Measurements from ENCODE around the gene SH3RF3. TPM values are rescaled to one million over a fixed set of nuclear protein-coding genes. Genes with fewer than 3 reads are reported as not detected.

Gene SH3RF3
- total and polyA plus RNA-seq, 2 of the 13 experiments (the other 11 are each of a cell fraction or from before 2014, with no cell fraction given), result 0.04 TPM; not detected in 1

GRCh38 chr2:109238580-109238979, 109.6 kb downstream of the SH3RF3 start:
- 22% methylated on average over 4 of the region's 4 CpGs for WGBS (ENCODE audit: low lambda C conversion rate)
- H3K9ac ChIP-seq (ENCODE audit: insufficient read depth, low read depth, low read length), result no peak overlapping the region
- no peak for ATAC-seq
- no peak overlapping the region for H2AFZ ChIP-seq (ENCODE audit: low read length)
- ChIA-PET POLR2A (no interaction called here), CTCF (ENCODE audit: low intra/inter-chr PET ratio, low total read pairs) (no interaction called here)
- intact Hi-C loops (cut with micrococcal nuclease; ENCODE audit: unreplicated experiment), result no loop called here
- no peaks in the 10 kb centered on the region for H4K20me1 ChIP-seq (ENCODE audit: insufficient read depth, low read length)
- BruUV-seq (replicated peaks), result no TSS peak
- H3K79me2 ChIP-seq (ENCODE audit: insufficient read depth, low read length), result no peaks in the 10 kb centered on the region
- H3K27ac ChIP-seq (ENCODE audit: extremely low read length, insufficient read depth, low read length), result no peak overlapping the region
- DNase-seq (ENCODE audit: low spot score), result no peak
- peaks cover 0 to 12% of the 10 kb centered on the region in 2 experiments; a peak in 1 of 5 replicates for H3K27me3 ChIP-seq (ENCODE audit: control insufficient read depth in 1 of 2, insufficient read depth in 2 of 2, low read length in 2 of 2)
- H3K9me3 ChIP-seq (ENCODE audit: low read length), result no peaks in the 10 kb centered on the region
- no peaks in the 10 kb centered on the region for H3K4me1 ChIP-seq (ENCODE audit: insufficient read depth, low read length)
- no peak for FAIRE-seq
- H3K36me3 ChIP-seq (replicated peaks in 1 of 2; ENCODE audit: control insufficient read depth in 1 of 2, insufficient read depth in 2 of 2, low read length in 2 of 2), result no peaks in the 10 kb centered on the region
- no peak overlapping the region for H3K4me3 ChIP-seq (replicated peaks in 1 of 3; ENCODE audit: insufficient read depth in 1 of 3, low read depth in 2 of 3, low read length in 3 of 3)
- in situ Hi-C loops (cut with HindIII; ENCODE audit: extremely low pct_ligation_motif_present, low pct_unique_long_range_greater_than_20kb), result no loop called here
- no peak overlapping the region for H3K4me2 ChIP-seq (ENCODE audit: low read depth, low read length)
- TF ChIP-seq SMC3 (IDR thresholded peaks at IDR 0.05; ENCODE audit: low read length), result no peak
- no peak for TF ChIP-seq ZMYM2 (CRISPR knock-in tag; IDR thresholded peaks at IDR 0.05)
- TF ChIP-seq ISL2 (CRISPR knock-in tag; IDR thresholded peaks at IDR 0.05), result no peak
- no peak for TF ChIP-seq ZNF441 (CRISPR knock-in tag; IDR thresholded peaks at IDR 0.05; ENCODE audit: borderline replicate concordance)
- no peak for TF ChIP-seq SOX5 (CRISPR knock-in tag; IDR thresholded peaks at IDR 0.05; ENCODE audit: borderline replicate concordance)
- TF ChIP-seq CAMTA2 (CRISPR knock-in tag; IDR thresholded peaks at IDR 0.05; ENCODE audit: borderline replicate concordance), result no peak
- no peak for TF ChIP-seq ZFP36L2 (CRISPR knock-in tag; IDR thresholded peaks at IDR 0.05)
- TF ChIP-seq FOXP4 (CRISPR knock-in tag; IDR thresholded peaks at IDR 0.05), result no peak
- TF ChIP-seq ZSCAN20 (CRISPR knock-in tag; IDR thresholded peaks at IDR 0.05; ENCODE audit: borderline replicate concordance), result no peak
- TF ChIP-seq ZBTB26 (CRISPR knock-in tag; IDR thresholded peaks at IDR 0.05; ENCODE audit: borderline replicate concordance), result no peak
- TF ChIP-seq ETV5 (CRISPR knock-in tag; IDR thresholded peaks at IDR 0.05; ENCODE audit: borderline replicate concordance), result no peak
- no peak for TF ChIP-seq ZNF883 (CRISPR knock-in tag; IDR thresholded peaks at IDR 0.05; ENCODE audit: not compliant biosample characterization)
- TF ChIP-seq GABPB1 (CRISPR knock-in tag; IDR thresholded peaks at IDR 0.05), result no peak
- no peak for TF ChIP-seq ZNF18 (CRISPR knock-in tag; IDR thresholded peaks at IDR 0.05; ENCODE audit: insufficient replicate concordance)
- TF ChIP-seq CC2D1A (CRISPR knock-in tag; IDR thresholded peaks at IDR 0.05), result no peak
- TF ChIP-seq ATF6 (CRISPR knock-in tag; conservative IDR thresholded peaks at IDR 0.05), result no peak
- no peak for TF ChIP-seq PAF1 (CRISPR knock-in tag; IDR thresholded peaks at IDR 0.05)
- no peak for TF ChIP-seq ZNF7 (CRISPR knock-in tag; IDR thresholded peaks at IDR 0.05)
- no peak for TF ChIP-seq BRF2 (CRISPR knock-in tag; IDR thresholded peaks at IDR 0.05)
